HG02870 (cell line): ENCODE measurements around the gene PRSS48.
A peak's percentile ranks its signal among the peaks of the same experiment; 100 is the strongest.
"Not testable (repeated sequence)": the region's sequence is repeated elsewhere in the genome, so short reads cannot be mapped to it uniquely, and the experiment has no call there.

ENCODE experiments used
- ATAC-seq: cut with Tn5 transposase; IDR thresholded peaks from one replicate; pipeline ENCODE4 v1.9.1; 2021; ENCODE audit warnings: mild to moderate bottlenecking, moderate library complexity; ENCODE audit not compliant: unreplicated experiment

PRSS48 gene

DNA sequence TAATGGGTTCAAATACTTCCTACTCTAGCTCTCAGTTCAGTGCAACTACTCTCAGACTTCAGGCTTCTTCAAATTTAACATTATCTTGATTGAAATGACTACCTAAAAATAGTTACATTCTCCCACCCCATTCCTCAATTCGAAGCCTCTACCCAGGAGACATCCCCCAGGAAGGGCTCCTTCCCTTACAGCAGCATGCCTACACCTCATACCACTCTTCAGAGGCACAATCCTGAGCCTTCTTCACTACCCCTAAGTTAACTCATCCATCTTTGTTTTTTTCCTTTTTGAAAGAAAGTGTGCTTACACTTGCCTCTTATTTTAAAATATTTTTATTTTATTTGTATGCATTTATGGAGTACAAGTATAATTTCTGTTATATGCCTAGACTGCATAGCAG, 17.2 kb upstream of the PRSS48 start:
- ATAC-seq = no peak

GRCh38 chr4:151260526-151260925, 16.4 kb upstream of the PRSS48 start:
- ATAC-seq = no peak

- ATAC-seq = no peak
These were observed 13.5 kb upstream of the PRSS48 start for GRCh38 chr4:151263455-151263854.

DNA sequence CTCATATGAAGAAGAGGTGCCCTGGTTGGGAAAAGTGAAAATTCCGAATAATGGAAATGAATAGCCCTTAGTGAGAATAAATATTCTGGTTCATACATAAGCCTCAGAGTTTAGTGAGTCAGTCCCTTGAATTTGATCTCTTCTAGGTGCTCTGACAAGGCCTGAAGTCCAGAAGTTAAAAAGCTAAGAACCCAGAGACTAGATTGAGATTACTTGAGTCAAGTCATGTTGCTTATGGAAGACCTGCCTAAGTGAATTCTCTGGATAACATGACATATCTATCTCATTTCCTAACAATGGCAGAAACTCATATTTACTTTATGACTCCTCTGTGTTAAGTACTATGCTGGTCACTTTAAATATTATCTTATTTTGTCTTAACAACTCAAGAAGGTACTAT, 10.5 kb upstream of the PRSS48 start:
- ATAC-seq = no peak

DNA sequence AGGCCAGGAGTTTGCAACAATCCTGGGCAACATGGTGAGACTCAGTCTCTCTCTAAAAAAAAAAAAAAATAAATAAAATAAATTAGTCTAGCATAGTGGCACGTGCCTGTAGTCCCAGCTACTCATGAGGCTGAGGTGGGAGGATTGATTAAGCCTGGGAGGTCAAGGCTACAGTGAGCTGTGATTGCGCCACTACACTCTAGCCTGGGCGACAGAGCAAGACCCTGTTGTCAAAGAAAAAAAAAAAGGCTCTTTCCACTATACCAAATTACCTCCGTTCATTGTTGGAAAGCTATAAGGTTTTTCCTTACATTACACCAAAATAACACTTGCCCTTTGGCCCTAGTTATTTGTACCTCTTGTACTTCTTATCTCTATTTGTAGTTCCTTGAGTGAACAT, 9.9 kb upstream of the PRSS48 start:
- no peak for ATAC-seq

DNA sequence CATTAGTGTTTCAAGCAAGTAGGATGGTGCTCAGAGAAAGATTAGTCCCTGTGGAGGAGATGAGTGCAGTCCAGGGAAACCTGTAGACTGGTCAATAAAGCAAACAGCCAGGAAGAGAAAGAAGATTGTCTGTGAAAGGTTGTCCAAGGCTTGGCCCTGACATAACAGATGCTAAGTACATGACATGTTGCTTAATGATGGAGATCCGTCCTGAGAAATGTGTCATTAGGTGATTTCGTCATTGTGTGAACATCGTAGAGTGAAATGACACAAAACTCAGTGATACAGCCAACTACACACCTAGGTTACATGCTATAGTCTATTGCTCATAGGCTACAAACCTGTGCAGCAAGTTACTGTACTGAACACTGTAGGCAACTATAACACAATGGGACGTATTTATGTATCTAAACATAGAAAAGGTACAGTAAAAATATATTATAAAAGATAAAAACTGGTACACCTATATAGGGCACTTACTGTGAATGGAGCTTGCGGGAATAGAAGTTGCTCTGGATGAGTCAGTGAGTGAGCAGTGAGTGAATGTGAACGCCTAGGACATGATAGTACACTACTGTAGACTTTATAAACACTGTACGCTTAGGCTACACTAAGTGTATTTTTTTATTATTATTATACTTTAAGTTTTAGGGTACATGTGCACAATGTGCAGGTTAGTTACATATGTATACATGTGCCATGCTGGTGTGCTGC, 9.0 kb upstream of the PRSS48 start:
- no peak for ATAC-seq

GRCh38 chr4:151268905-151269304, 8.1 kb upstream of the PRSS48 start:
- ATAC-seq = not testable (repeated sequence)

- no peak for ATAC-seq
These were observed 7.7 kb downstream of the PRSS48 start for GRCh38 chr4:151284534-151285245.

DNA sequence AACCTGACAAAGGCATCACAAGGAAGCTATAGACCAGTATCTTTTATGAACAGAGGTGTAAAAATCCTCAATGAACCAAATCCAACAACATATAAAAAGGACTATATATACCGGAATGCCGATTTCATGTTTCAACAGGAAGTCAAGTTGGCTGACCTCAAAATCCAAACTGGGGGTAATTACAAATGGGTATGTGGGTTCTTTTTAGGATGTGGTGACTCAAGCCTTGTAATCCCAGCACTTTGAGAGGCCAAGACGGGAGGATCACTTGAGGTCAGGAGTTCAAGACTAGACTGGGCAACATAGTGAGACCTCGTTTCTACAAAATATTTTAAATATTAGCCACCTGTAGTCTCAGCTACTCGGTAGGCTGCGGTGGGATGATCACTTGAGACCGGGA, 10.4 kb downstream of the PRSS48 start:
- no peak for ATAC-seq

DNA sequence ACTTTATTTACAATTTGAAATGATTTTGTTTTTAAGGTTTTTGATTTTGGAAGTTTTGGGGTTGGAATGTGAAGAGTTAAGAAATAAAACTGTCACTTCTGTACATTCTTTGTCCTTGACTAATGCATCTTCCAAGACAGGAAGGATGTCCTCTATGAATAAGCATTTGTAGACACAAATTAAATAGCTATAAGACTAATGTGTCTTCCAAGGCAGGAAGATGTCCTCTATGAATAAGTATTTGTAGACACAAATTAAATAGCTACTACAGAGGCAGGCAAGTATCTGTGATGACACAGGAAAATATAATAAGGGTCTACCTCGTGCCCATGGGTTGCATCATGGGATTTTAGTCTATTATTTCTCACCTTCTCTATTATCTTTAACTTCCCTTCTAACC, 14.5 kb downstream of the PRSS48 start:
- ATAC-seq = no peak

GRCh38 chr4:151292038-151292437, 15.1 kb downstream of the PRSS48 start:
- no peak for ATAC-seq

DNA sequence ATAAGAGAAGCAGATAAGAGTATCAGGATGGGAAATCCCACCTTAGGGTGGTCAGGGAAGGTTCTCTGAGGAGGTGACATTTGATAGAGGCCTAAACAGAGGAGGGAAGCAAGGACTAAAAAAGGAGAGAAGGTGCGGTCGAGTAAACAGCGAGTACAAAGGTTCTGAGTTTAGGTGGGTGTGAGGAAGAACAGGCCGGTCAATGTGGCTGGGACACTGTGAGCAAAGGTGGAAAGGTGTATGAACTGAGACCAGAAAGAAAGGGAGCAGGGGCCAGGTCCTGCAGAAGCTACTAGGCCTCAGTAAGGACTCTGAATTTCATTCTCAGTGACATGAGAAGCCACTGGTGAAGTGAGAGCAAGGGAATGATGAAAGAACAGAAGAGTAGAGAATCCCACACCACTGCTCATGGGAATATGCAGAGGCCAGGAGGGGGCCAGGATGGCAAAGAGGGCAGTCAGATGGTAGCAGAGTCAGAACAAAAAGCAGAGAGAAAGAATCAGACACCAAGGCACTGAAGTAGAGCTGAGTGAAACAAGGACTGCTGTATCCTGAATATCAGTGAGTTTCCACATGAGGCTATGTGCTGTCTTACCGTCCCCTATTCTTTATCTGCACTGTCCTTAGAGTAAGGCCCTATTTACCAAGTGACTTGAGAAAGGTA, 18.0 kb downstream of the PRSS48 start:
- ATAC-seq = no peak

GRCh38 chr4:151296227-151296626, 19.3 kb downstream of the PRSS48 start:
- no peak for ATAC-seq

DNA sequence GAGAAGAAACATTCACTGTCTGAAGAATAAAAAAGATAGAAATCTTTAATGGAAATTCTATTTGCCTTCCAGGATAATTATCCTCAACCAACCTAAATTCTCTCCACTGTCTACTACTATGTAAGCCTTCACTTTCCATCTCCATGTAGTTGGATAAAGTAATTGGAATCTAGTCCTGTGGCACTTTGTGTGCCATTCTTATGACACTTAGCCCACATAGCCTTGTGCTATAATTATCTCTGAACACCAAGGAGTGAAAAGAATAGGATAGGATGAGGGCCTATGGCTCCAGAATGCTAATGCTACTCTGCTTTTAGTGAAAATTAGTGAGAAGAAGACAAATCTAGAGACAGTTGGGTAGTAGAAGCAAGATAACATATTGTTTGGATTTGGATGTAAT, 20.2 kb downstream of the PRSS48 start:
- ATAC-seq = no peak

DNA sequence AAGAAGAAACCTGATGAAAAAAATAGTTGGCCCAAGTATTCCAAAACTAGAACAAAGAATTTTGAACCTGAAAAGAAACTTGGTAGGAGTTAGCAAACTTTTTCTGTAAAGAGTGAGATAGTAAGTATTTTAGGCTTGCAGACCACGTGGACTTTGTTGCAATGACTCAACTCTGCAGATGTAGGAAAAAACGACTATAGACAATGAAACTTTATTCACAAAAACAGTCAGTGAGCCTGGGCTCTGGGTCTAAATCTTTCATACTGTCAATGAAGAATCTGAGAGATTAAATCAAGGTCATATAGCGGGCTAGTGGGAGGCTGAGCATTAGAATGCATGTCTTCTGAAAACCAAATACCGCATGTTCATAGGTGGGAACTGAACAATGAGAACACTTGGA, 25.5 kb downstream of the PRSS48 start:
- ATAC-seq = no peak

- ATAC-seq = no peak
These were observed 27.3 kb downstream of the PRSS48 start for GRCh38 chr4:151304226-151304625.

- peak; percentile 80 for ATAC-seq
These were observed 27.8 kb downstream of the PRSS48 start for GRCh38 chr4:151304755-151305154.

DNA sequence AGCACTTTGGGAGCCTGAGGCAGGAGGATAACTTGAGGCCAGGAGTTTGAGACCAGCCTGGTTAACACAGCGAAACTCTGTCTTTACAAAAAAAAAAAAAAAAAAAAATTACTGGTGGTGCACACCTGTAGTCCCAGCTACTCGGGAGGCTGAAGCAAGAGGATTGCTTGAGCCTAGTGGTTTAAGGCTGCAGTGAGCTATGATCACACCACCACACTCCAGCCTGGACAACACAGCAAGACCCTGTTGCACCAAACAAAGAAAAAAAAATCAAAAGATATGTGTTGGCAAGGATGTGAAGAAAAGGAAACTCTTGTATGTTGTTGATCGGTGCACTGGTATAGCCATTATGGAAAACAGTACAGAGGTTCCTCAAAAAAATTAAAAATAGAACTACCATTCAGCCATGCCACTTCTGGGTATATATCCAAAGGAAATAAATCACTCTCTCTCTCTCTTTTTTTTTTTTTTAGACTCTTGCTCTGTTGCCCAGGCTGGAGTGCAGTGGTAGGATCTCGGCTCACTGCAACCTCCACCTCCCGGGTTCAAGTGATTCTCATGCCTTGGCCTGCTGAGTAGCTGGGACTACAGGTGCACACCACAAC, 33.3 kb downstream of the PRSS48 start:
- no peak for ATAC-seq

DNA sequence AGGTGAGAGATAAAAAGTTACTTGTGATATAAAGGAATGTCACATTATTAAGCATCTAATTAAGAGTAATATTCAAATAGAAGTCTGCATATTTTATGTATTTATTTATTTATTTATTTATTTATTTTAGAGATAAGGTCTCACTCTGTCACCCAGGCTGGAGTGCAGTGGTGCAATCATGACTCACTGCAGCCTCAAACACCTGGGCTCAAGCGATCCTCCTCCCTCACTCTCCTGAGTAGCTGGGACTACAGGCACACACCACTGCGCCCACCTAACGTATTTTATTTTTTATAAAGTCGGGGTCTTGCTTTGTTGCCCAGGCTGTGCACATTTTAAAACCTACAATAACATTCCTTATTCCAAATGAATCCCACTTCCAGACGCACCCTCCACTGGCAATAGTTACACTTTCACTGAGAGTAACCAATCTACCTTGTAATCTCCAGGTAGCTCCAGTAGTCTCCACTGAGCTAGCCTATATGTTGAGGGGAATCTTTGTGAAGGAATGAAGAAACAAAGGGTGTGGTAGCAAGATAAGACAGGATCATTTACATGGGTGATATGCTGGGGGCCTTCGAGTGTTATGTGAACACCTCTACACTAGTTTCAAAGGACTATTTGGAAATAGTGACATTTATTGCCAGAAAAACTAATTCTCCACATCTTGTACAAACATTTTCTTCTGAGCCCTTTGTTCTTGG, 36.5 kb downstream of the PRSS48 start:
- no peak for ATAC-seq

DNA sequence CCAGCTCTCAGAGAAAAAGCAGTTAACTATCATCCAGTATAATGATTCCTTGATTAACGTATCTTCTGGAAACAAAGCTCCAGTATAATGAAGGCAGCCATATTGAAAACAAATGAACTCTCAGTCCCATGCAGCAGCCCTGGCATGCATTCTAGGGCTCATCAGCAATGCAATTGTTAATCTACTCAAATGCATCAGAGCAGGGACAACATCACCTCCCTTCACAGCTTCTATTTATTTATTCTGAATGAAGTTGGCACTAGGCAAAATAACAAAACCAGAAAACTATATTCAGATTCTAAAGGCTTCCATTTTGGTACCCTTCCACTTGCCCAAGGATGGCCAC, 37.0 kb downstream of the PRSS48 start:
- ATAC-seq = no peak

- no peak for ATAC-seq
These were observed 37.5 kb downstream of the PRSS48 start for GRCh38 chr4:151314479-151314878.
